ENCODE data around the gene HMSD.
"Not testable (repeated sequence)": the region's sequence is repeated elsewhere in the genome, so short reads cannot be mapped to it uniquely, and the experiment has no call there.

The HMSD gene

DNA sequence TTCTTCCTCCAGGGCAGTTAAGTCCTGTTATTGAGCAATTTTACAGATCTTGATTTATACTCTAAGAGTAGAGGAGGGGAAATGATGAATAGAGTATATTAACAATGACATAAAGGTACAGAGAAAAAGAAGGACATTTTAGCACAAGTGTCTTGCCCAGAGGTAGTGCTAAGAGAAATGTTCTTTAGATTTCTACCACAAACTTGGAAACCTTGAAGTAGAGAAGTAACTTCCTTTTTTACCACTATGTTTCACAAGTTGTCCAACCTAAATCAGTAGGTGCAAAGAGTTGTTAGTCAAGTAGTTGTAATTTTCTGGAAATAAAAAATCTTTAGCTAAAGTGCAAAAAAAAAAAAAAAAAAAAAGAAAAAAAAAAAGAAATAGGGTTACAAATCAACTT, 19.7 kb upstream of the HMSD start:
- not testable (repeated sequence) for DNase-seq (ENCODE audit: low spot score); H2BK120ac ChIP-seq (ENCODE audit: low read depth, low read length); H2BK5ac ChIP-seq (ENCODE audit: low read length); H3K4me1 ChIP-seq (ENCODE audit: control insufficient read depth in 2 of 2, insufficient read depth in 1 of 2, low read depth in 1 of 2, low read length in 2 of 2); H3K4ac ChIP-seq (ENCODE audit: low read length); H3K27me3 ChIP-seq (ENCODE audit: control insufficient read depth in 3 of 3, insufficient read depth in 3 of 3, low read depth in 1 of 3, low read length in 3 of 3); H3K18ac ChIP-seq (ENCODE audit: low read length); H2AFZ ChIP-seq (ENCODE audit: low read length); H2AK5ac ChIP-seq (ENCODE audit: low read depth, low read length); H3K9me3 ChIP-seq (replicated peaks in 1 of 2; ENCODE audit: control insufficient read depth in 2 of 2, insufficient read depth in 1 of 2, low read depth in 1 of 2, low read length in 2 of 2); H4K8ac ChIP-seq (ENCODE audit: low read depth, low read length); H3K9ac ChIP-seq (ENCODE audit: low read depth, low read length, poor library complexity); H3K4me2 ChIP-seq (ENCODE audit: insufficient read depth, low read length, poor library complexity, severe bottlenecking); H4K91ac ChIP-seq (ENCODE audit: low read depth, low read length, poor library complexity); H3K79me1 ChIP-seq (ENCODE audit: low read depth, low read length); H3K23ac ChIP-seq (ENCODE audit: low read depth, low read length, poor library complexity); H3K36me3 ChIP-seq (replicated peaks in 1 of 2; ENCODE audit: control insufficient read depth in 2 of 2, insufficient read depth in 2 of 2, low read length in 2 of 2); H3K27ac ChIP-seq (replicated peaks; ENCODE audit: low read length); H3K14ac ChIP-seq (ENCODE audit: low read length); H2BK15ac ChIP-seq (ENCODE audit: low read length); H2BK12ac ChIP-seq (ENCODE audit: low read length); H3K4me3 ChIP-seq (ENCODE audit: low read length in 2 of 2)

DNA sequence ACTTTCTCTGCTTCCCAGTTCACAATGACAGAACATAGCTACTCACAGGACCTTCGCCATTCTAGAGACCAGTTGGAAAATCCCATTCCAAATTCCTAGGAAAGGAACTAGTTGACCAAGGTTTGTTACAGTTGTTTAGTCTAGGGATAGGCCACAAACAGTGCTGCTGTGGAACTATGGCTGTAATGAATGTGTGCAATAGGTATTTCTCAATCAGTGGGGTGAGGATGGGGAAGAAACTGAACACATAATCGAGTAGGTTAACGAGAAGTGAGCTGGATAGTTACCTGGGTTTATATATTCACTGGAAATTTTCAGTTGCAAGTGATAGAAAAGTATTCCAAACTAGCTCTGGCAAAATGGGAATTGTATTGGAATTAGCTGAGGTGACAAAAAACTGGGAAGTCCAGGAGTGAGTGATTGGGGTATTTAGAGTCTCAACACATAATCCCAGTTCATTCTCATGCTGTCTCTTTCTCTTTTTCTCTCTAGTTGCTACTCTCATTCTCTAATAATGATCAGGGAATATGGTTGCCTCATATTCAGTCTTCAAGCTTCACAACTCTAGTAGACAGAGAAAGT, 18.2 kb upstream of the HMSD start:
- no peak overlapping the region for H2BK12ac ChIP-seq (ENCODE audit: low read length)
- no peak overlapping the region for H4K91ac ChIP-seq (ENCODE audit: low read depth, low read length, poor library complexity)
- no peak overlapping the region for H3K4me2 ChIP-seq (ENCODE audit: insufficient read depth, low read length, poor library complexity, severe bottlenecking)
- H3K4me1 ChIP-seq (ENCODE audit: control insufficient read depth in 2 of 2, insufficient read depth in 1 of 2, low read depth in 1 of 2, low read length in 2 of 2) = no peaks in the 10 kb centered on the region
- H4K8ac ChIP-seq (ENCODE audit: low read depth, low read length) = no peak overlapping the region
- WGBS, 2 donors (ENCODE audit: extremely low coverage in 2 of 2, insufficient read length in 2 of 2, insufficient replicate concordance in 1 of 2) = no CpG with 5 or more reads among the region's 3 CpGs
- peaks cover 0 to 3% (median 0%) of the 10 kb centered on the region in 3 experiments for H3K27me3 ChIP-seq (ENCODE audit: control insufficient read depth in 3 of 3, insufficient read depth in 3 of 3, low read depth in 1 of 3, low read length in 3 of 3)
- H3K9ac ChIP-seq (ENCODE audit: low read depth, low read length, poor library complexity) = no peak overlapping the region
- H3K14ac ChIP-seq (ENCODE audit: low read length) = no peak overlapping the region
- no peak overlapping the region for H2AK5ac ChIP-seq (ENCODE audit: low read depth, low read length)
- H2BK5ac ChIP-seq (ENCODE audit: low read length) = no peak overlapping the region
- no peak for DNase-seq (ENCODE audit: low spot score)
- H3K79me1 ChIP-seq (ENCODE audit: low read depth, low read length) = no peaks in the 10 kb centered on the region
- no peak overlapping the region for H3K27ac ChIP-seq (replicated peaks; ENCODE audit: low read length)
- H3K18ac ChIP-seq (ENCODE audit: low read length) = no peak overlapping the region
- H2AFZ ChIP-seq (ENCODE audit: low read length) = no peak overlapping the region
- H3K36me3 ChIP-seq (replicated peaks in 1 of 2; ENCODE audit: control insufficient read depth in 2 of 2, insufficient read depth in 2 of 2, low read length in 2 of 2) = no peaks in the 10 kb centered on the region
- no peak overlapping the region for H3K4me3 ChIP-seq (ENCODE audit: low read length in 2 of 2)
- no peak overlapping the region for H2BK15ac ChIP-seq (ENCODE audit: low read length)
- no peak overlapping the region for H3K4ac ChIP-seq (ENCODE audit: low read length)
- H2BK120ac ChIP-seq (ENCODE audit: low read depth, low read length) = no peak overlapping the region
- H3K23ac ChIP-seq (ENCODE audit: low read depth, low read length, poor library complexity) = no peak overlapping the region
- H3K9me3 ChIP-seq (replicated peaks in 1 of 2; ENCODE audit: control insufficient read depth in 2 of 2, insufficient read depth in 1 of 2, low read depth in 1 of 2, low read length in 2 of 2) = no peaks in the 10 kb centered on the region

DNA sequence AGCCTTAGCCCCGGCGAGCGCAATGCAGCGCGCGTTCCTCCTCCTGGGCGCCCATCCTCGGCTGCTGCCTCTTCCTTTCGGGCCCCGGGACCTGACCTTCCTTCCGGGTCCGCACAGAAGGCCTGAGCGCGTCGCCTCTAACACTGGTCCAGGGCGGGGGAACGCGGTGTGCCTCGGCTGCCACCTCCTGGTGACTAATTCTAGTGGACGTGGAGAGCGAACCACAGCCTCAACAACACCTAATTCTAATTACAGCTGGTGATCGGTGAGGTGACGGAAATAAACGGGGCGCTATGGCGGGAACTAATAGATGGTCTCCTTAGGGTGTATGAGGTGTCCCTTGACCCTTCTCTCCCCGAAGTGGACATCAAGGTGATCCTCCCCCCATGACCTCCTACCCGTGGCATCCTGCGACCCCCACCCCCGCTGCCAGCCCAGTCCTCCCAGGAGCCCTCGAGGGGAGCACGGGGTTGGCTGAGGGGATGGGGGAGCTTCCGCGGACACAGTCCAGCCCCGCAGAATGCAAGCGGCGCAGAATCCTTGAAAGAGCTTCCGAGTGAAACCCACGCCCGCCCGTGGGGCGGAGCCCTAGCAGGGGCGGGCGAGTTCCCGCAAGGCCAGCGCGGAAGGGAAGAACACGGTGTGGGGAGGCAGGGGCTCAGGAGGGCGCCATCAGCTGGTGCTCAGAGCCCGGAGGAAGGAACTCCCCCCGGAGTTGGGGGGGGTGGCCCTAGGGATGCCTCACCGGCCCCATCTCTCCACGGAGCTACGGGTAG, 12.8 kb upstream of the HMSD start:
- Histone ChIP-seq H3K4me2 (ENCODE audit: insufficient read depth, low read length, poor library complexity, severe bottlenecking) (peak overlapping the region; percentile 94), H3K4ac (ENCODE audit: low read length) (no peak overlapping the region), H3K18ac (ENCODE audit: low read length) (peak overlapping the region; percentile 89), H3K9me3 (replicated peaks in 1 of 2; ENCODE audit: control insufficient read depth in 2 of 2, insufficient read depth in 1 of 2, low read depth in 1 of 2, low read length in 2 of 2) (no peaks in the 10 kb centered on the region), H3K36me3 (replicated peaks in 1 of 2; ENCODE audit: control insufficient read depth in 2 of 2, insufficient read depth in 2 of 2, low read length in 2 of 2) (no peaks in the 10 kb centered on the region), H3K4me1 (ENCODE audit: control insufficient read depth in 2 of 2, insufficient read depth in 1 of 2, low read depth in 1 of 2, low read length in 2 of 2) (peaks cover 0 to 4% of the 10 kb centered on the region in 2 donors), H2BK12ac (ENCODE audit: low read length) (no peak overlapping the region), H2BK120ac (ENCODE audit: low read depth, low read length) (no peak overlapping the region), H3K79me1 (ENCODE audit: low read depth, low read length) (no peaks in the 10 kb centered on the region), H3K4me3 (ENCODE audit: low read length in 2 of 2) (peak overlapping the region; percentile 39 to 77), H2BK5ac (ENCODE audit: low read length) (no peak overlapping the region), H4K91ac (ENCODE audit: low read depth, low read length, poor library complexity) (no peak overlapping the region), H3K14ac (ENCODE audit: low read length) (no peak overlapping the region), H3K27me3 (ENCODE audit: control insufficient read depth in 3 of 3, insufficient read depth in 3 of 3, low read depth in 1 of 3, low read length in 3 of 3) (peaks cover 0 to 17% (median 13%) of the 10 kb centered on the region in 3 experiments), H2BK15ac (ENCODE audit: low read length) (peak overlapping the region; percentile 6), H3K23ac (ENCODE audit: low read depth, low read length, poor library complexity) (peak overlapping the region; percentile 78), H3K27ac (replicated peaks; ENCODE audit: low read length) (no peak overlapping the region), H2AK5ac (ENCODE audit: low read depth, low read length) (no peak overlapping the region), H2AFZ (ENCODE audit: low read length) (peak overlapping the region; percentile 96), H4K8ac (ENCODE audit: low read depth, low read length) (no peak overlapping the region), H3K9ac (ENCODE audit: low read depth, low read length, poor library complexity) (peak overlapping the region; percentile 80)
- peak; percentile 69 for DNase-seq (ENCODE audit: low spot score)
- no CpG with 5 or more reads among the region's 54 CpGs for WGBS, 2 donors (ENCODE audit: extremely low coverage in 2 of 2, insufficient read length in 2 of 2, insufficient replicate concordance in 1 of 2)

DNA sequence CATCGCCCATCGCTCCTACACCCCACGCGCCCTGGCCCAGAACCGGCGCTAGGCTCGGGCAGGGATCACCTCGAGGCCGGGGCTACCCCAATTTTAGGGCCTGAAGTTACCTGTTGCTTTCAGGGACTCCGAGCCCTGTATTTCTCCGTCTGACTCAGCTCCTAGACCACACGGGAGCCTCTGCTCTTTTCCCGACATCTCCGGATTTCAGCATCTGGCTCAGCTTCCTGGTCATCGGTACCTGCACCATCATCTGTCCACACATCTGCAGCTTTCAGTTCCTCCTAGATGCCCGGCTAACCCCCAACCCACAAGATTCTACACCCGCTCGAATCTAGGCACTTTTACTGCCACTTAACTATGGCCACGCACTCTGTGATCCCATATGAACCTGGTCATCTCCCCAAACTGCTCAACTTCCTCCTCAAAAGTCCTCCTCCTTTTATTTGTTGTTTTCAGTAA, 12.1 kb upstream of the HMSD start:
- no peak overlapping the region for H2AK5ac ChIP-seq (ENCODE audit: low read depth, low read length)
- no peak overlapping the region for H3K27ac ChIP-seq (replicated peaks; ENCODE audit: low read length)
- H3K4me3 ChIP-seq (ENCODE audit: low read length in 2 of 2) = peak overlapping the region in 1 of 2 donors; percentile 77
- no peak overlapping the region for H3K4ac ChIP-seq (ENCODE audit: low read length)
- H2BK12ac ChIP-seq (ENCODE audit: low read length) = no peak overlapping the region
- no peak overlapping the region for H4K91ac ChIP-seq (ENCODE audit: low read depth, low read length, poor library complexity)
- peak overlapping the region; percentile 89 for H3K18ac ChIP-seq (ENCODE audit: low read length)
- peak overlapping the region; percentile 6 for H2BK15ac ChIP-seq (ENCODE audit: low read length)
- no peak overlapping the region for H4K8ac ChIP-seq (ENCODE audit: low read depth, low read length)
- WGBS, 2 donors (ENCODE audit: extremely low coverage in 2 of 2, insufficient read length in 2 of 2, insufficient replicate concordance in 1 of 2) = no CpG with 5 or more reads among the region's 19 CpGs
- peak overlapping the region; percentile 94 for H3K4me2 ChIP-seq (ENCODE audit: insufficient read depth, low read length, poor library complexity, severe bottlenecking)
- no peaks in the 10 kb centered on the region for H3K79me1 ChIP-seq (ENCODE audit: low read depth, low read length)
- DNase-seq (ENCODE audit: low spot score) = no peak
- H3K23ac ChIP-seq (ENCODE audit: low read depth, low read length, poor library complexity) = peak overlapping the region; percentile 78
- peak overlapping the region; percentile 96 for H2AFZ ChIP-seq (ENCODE audit: low read length)
- peaks cover 0 to 17% (median 13%) of the 10 kb centered on the region in 3 experiments for H3K27me3 ChIP-seq (ENCODE audit: control insufficient read depth in 3 of 3, insufficient read depth in 3 of 3, low read depth in 1 of 3, low read length in 3 of 3)
- no peaks in the 10 kb centered on the region for H3K9me3 ChIP-seq (replicated peaks in 1 of 2; ENCODE audit: control insufficient read depth in 2 of 2, insufficient read depth in 1 of 2, low read depth in 1 of 2, low read length in 2 of 2)
- H2BK5ac ChIP-seq (ENCODE audit: low read length) = no peak overlapping the region
- H3K36me3 ChIP-seq (replicated peaks in 1 of 2; ENCODE audit: control insufficient read depth in 2 of 2, insufficient read depth in 2 of 2, low read length in 2 of 2) = no peaks in the 10 kb centered on the region
- peak overlapping the region; percentile 12 for H3K14ac ChIP-seq (ENCODE audit: low read length)
- no peak overlapping the region for H3K9ac ChIP-seq (ENCODE audit: low read depth, low read length, poor library complexity)
- peaks cover 0 to 4% of the 10 kb centered on the region in 2 donors for H3K4me1 ChIP-seq (ENCODE audit: control insufficient read depth in 2 of 2, insufficient read depth in 1 of 2, low read depth in 1 of 2, low read length in 2 of 2)
- no peak overlapping the region for H2BK120ac ChIP-seq (ENCODE audit: low read depth, low read length)
